ENCODE results near the gene CFB. TPM values are rescaled to one million over a fixed set of nuclear protein-coding genes. Genes with fewer than 3 reads are reported as not detected.

The CFB gene
- total RNA-seq, 3 donors from 2014 or later = 34.5 to 178 (median 40.4) TPM

DNA sequence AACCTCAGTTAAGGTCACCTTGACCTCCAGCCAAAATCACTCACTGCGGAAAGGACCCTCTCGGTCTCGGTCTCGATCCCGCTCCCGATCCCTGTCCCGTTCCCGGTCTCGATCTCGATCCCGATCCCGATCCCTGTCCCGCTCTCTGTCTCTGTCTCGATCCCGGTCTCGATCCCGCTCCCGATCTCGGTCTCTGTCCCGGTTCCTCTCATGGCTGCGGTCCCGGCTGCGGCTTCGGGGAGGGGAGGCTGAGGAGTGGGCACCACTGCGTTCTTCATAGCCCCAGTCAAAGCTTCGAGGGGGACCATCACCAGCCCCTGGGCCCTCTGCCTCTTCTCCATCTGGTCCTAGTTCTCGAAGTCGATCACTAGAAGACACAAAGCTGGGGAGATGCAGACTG, 8.6 kb downstream of the CFB start:
- intact Hi-C loops (cut with DNase I, micrococcal nuclease) = loop anchor here in 1 of 2 donors (10.0 kb wide), 1 partner anchor 50 kb away; the partner anchor contains the start of gene ZBTB12
- H3K9me3 ChIP-seq = no peaks in the 10 kb centered on the region
- DNase-seq (no peak), ATAC-seq (no peak)
- H3K36me3 ChIP-seq (ENCODE audit: low read depth) = peaks cover 5% of the 10 kb centered on the region
- TF ChIP-seq CTCF (IDR thresholded peaks at IDR 0.05) = no peak
- peaks cover 8% of the 10 kb centered on the region for H3K4me1 ChIP-seq (ENCODE audit: low read depth)
- no peak overlapping the region for H3K4me3 ChIP-seq

- TF ChIP-seq CTCF (IDR thresholded peaks at IDR 0.05) = no peak
- Histone ChIP-seq H3K36me3 (ENCODE audit: low read depth) (peaks cover 5% of the 10 kb centered on the region), H3K9me3 (no peaks in the 10 kb centered on the region), H3K4me3 (no peak overlapping the region), H3K4me1 (ENCODE audit: low read depth) (peaks cover 12% of the 10 kb centered on the region)
- DNase-seq (no peak), ATAC-seq (no peak)
- intact Hi-C loops (cut with DNase I, micrococcal nuclease) = loop anchor here in 1 of 2 donors (10.0 kb wide), 1 partner anchor 52 kb away; the partner anchor contains the start of gene ZBTB12
These were observed 10.9 kb downstream of the CFB start for GRCh38 chr6:31956796-31957195.

- DNase-seq (no peak), ATAC-seq (peak; percentile 18)
- peak overlapping the region; percentile 68 for H3K4me3 ChIP-seq
- no peaks in the 10 kb centered on the region for H3K9me3 ChIP-seq
- peaks cover 12% of the 10 kb centered on the region for H3K4me1 ChIP-seq (ENCODE audit: low read depth)
- TF ChIP-seq CTCF (IDR thresholded peaks at IDR 0.05) = no peak
- intact Hi-C loops (cut with DNase I, micrococcal nuclease) = loop anchor here in 1 of 2 donors (10.0 kb wide), 1 partner anchor 54 kb away; the partner anchor contains the start of gene ZBTB12
- peaks cover 5% of the 10 kb centered on the region for H3K36me3 ChIP-seq (ENCODE audit: low read depth)
These were observed 12.5 kb downstream of the CFB start for GRCh38 chr6:31958412-31958740.

DNA sequence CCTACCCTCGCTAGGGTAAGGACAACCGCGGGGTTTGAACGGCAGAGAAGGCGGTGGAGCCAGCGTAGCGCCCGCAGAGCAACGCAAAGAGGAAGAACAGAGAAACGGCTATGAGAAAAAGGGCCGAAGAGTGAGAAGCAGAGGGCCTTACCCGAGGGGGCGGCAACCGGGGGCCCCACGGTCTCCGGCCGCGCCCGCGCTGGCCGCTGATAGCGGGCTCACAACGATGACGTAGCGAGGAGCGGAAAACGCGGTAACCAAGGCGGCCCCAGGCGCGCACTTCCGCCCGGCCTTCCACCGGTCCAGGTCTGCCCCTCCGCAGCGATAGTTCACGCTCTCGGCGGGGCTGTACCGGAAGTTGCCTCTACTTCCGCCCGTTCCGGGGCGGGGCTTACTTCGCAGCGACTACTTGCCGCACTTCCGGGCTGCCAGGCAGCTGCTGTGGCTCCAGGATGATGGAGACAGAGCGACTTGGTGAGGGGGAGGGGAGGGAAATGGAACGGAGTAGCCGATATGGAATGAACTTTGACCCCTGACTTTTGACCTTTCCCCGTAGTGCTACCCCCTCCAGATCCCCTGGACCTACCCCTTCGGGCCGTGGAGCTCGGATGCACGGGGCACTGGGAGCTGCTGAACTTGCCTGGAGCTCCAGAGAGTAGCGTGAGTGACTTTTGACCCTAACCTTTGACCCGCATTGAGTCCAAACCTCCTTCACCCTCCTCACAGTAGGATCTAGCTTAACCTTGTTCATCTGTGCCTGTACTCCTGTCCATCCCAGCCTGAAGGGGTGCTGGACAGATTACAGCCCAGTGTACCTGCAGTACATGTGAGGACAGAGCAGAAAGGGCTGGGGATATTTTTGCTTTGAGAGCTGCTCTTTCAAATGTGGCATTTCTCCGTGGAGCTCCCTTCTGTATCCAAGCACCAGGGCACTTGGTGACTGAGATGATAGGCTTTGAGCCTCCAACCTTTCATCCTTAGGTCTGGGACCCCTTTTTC, 13.1 kb downstream of the CFB start, which contains the start of the genes NELFE and SKIC2:
TSS of gene NELFE (minus strand) at position 231 of the 999 bp plus-strand sequence. CDS start 525 bp downstream, outside the sequence.
TSS of gene SKIC2 (plus strand) at position 435 of the 999 bp plus-strand sequence. CDS start at position 453, 18 bp downstream.
- TF ChIP-seq CTCF (IDR thresholded peaks at IDR 0.05) = no peak
- intact Hi-C loops (cut with DNase I, micrococcal nuclease) = loop anchor here in 1 of 2 donors (10.0 kb wide), 1 partner anchor 54 kb away; the partner anchor contains the start of gene ZBTB12
- DNase-seq = peak; percentile 99 to 100 (median 99)
- peaks cover 12% of the 10 kb centered on the region for H3K4me1 ChIP-seq (ENCODE audit: low read depth)
- H3K36me3 ChIP-seq (ENCODE audit: low read depth) = peaks cover 5% of the 10 kb centered on the region
- peak within 1 kb of the TSS; percentile 68 for H3K4me3 ChIP-seq
- no peaks in the 10 kb centered on the region for H3K9me3 ChIP-seq
- peak; percentile 99 for ATAC-seq

GRCh38 chr6:31961616-31962015, 15.7 kb downstream of the CFB start:
- no peak overlapping the region for H3K4me3 ChIP-seq
- intact Hi-C loops (cut with DNase I, micrococcal nuclease) = no loop called here
- H3K9me3 ChIP-seq = no peaks in the 10 kb centered on the region
- ATAC-seq (no peak), DNase-seq (peak in 1 of 3 donors; percentile 32)
- peaks cover 12% of the 10 kb centered on the region for H3K4me1 ChIP-seq (ENCODE audit: low read depth)
- TF ChIP-seq CTCF (IDR thresholded peaks at IDR 0.05) = no peak
- peaks cover 7% of the 10 kb centered on the region for H3K36me3 ChIP-seq (ENCODE audit: low read depth)
